Tibial artery (tissue), 4 donors: ENCODE data around the gene C11orf24.
A peak's percentile ranks its signal among the peaks of the same experiment; 100 is the strongest.

Source experiments
- DNase-seq, 2 donors: peaks; one replicate each; pipeline ENCODE4 v3.0.0-alpha.2; 2019
- H3K27ac ChIP-seq, 2 donors: fragments of 200-600 bp; sonication (generic) in 1 of 2; 1 replicate in 1 of 2; 2 replicates in 1 of 2; pipeline ENCODE4 v1.5.1; 2018 to 2019; ENCODE audit warnings: mild to moderate bottlenecking in 1 of 2
- H3K27me3 ChIP-seq, 2 donors: fragments of 200-600 bp; sonication (generic) in 1 of 2; one replicate each; pipeline versions ENCODE4 v1.5.1 to v1.6.0; 2016 to 2019
- H3K36me3 ChIP-seq, 3 donors: fragments of 200-600 bp; sonication (generic) in 2 of 3; one replicate each; pipeline ENCODE4 v1.5.1; 2016 to 2019; ENCODE audit warnings: mild to moderate bottlenecking in 2 of 3
- H3K4me1 ChIP-seq, 4 donors: fragments of 200-600 bp; sonication (generic) in 2 of 4; 1 replicate in 3 of 4; 2 replicates in 1 of 4; pipeline ENCODE4 v1.5.1; 2016 to 2019
- H3K4me3 ChIP-seq, 2 donors: fragments of 200-600 bp; sonication (generic) in 1 of 2; 1 replicate in 1 of 2; 2 replicates in 1 of 2; pipeline ENCODE4 v1.5.1; 2018 to 2019; ENCODE audit warnings: mild to moderate bottlenecking in 2 of 2
- H3K9me3 ChIP-seq, 3 donors: fragments of 200-600 bp; sonication (generic) in 1 of 3; one replicate each; pipeline ENCODE4 v1.5.1; 2016 to 2019
- intact Hi-C: fragments of 100-400 bp; cut with DNase I; formaldehyde crosslinking; loops from one replicate; pipeline ENCODE4 v1.15.0; 2023; ENCODE audit warnings: low total_unique reads
- TF ChIP-seq, protein P1 (sequence below), 2 experiments: fragments of 200-600 bp in 1 of 2; fragments of 450-650 bp in 1 of 2; IDR thresholded peaks; one replicate each; pipeline ENCODE4 v1.5.1; 2017 to 2019; ENCODE audit warnings: antibody characterized with exemption in 2 of 2, mild to moderate bottlenecking in 1 of 2, moderate library complexity in 1 of 2

The C11orf24 gene

DNA sequence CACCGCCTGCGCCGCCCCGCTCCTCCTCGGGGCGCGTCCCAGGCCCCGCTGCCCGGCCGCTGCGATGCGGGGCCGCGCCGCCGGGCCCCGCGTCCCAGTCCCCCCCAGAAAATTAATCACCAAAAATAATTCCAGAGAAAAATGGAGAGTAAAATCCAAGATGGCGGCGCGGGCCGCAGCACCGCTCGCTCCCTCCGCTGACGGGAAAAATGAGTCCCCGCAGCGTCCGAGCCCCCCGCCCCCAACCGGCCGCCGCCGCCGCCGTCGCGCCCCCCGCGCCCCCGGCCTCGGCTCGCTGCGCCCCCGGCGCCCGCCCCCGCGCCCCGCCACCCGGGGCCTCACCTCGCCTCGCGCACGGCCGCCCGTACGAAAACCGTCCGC, 58.6 kb downstream of the C11orf24 start, which contains the start of gene KMT5B:
Gene KMT5B, minus strand, starts transcription at position 162 of the 381 bp plus-strand sequence. CDS start 23,220 bp downstream, outside the sequence.
- Histone ChIP-seq H3K4me1 (peaks cover 0 to 53% (median 35%) of the 10 kb centered on the region in 4 donors), H3K9me3 (no peaks in the 10 kb centered on the region)
- TF ChIP-seq, protein P1, sequence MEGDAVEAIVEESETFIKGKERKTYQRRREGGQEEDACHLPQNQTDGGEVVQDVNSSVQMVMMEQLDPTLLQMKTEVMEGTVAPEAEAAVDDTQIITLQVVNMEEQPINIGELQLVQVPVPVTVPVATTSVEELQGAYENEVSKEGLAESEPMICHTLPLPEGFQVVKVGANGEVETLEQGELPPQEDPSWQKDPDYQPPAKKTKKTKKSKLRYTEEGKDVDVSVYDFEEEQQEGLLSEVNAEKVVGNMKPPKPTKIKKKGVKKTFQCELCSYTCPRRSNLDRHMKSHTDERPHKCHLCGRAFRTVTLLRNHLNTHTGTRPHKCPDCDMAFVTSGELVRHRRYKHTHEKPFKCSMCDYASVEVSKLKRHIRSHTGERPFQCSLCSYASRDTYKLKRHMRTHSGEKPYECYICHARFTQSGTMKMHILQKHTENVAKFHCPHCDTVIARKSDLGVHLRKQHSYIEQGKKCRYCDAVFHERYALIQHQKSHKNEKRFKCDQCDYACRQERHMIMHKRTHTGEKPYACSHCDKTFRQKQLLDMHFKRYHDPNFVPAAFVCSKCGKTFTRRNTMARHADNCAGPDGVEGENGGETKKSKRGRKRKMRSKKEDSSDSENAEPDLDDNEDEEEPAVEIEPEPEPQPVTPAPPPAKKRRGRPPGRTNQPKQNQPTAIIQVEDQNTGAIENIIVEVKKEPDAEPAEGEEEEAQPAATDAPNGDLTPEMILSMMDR (IDR thresholded peaks at IDR 0.05): no peak

DNA sequence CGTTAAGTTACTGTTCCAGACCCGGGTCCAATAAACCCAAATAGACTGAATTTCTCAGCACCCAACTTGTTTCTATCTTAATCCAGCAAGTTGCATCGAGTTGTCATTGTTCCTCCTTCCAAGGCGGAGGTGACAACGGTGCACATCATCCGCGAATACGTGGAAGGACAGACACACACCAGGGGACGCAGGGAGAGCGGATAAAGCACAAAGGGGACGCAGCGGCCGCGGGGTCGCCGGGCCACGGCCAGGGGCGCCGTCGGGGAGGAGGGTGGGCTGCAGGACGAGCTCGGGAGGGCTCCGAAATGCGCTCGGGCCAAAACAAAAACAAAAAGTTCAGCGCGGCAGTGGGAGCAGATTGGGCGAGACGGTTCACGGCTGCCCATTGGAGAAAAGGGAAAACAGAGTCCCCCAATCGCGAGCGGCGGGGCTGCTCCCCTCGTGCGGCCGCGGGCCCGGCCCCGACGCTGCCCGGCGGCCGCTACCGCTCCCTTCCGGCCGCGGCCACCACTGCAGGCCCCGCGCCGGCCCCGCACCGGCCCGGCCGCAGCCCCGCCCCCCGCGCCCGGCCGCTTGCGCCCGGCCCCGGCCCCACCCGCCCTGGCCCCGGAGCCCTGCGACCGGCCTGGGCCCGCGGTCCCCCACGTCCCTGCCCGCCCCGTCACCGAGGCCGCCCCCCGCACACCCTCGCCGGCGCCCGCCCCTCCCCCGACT, 59.2 kb downstream of the C11orf24 start:
- H3K4me3 ChIP-seq: peak overlapping the region; percentile 67 to 95
- H3K27me3 ChIP-seq: no peaks in the 10 kb centered on the region
- H3K4me1 ChIP-seq: peaks cover 0 to 53% (median 35%) of the 10 kb centered on the region in 4 donors
- no peaks in the 10 kb centered on the region for H3K9me3 ChIP-seq
- H3K27ac ChIP-seq: peak overlapping the region; percentile 97 to 98
- peak; percentile 64 to 86 for DNase-seq
- TF ChIP-seq, protein P1 (IDR thresholded peaks at IDR 0.05): peak; percentile 20 to 41
- intact Hi-C loops: loop anchor here (5.0 to 10.0 kb wide), 3 partner anchors 82 to 205 kb away; no protein-coding TSS in a partner anchor
- no peaks in the 10 kb centered on the region for H3K36me3 ChIP-seq

More for the DNA sequence above, 58.6 kb downstream of the C11orf24 start, which contains the start of gene KMT5B:
- DNase-seq: peak in 1 of 2 donors; percentile 75
- peak within 1 kb of the TSS; percentile 67 to 95 for H3K4me3 ChIP-seq
- intact Hi-C loops: loop anchor here (5.0 to 10.0 kb wide), 3 partner anchors 82 to 206 kb away; no protein-coding TSS in a partner anchor
- peak within 1 kb of the TSS; percentile 97 to 98 for H3K27ac ChIP-seq
- no peaks in the 10 kb centered on the region for H3K27me3 ChIP-seq
- H3K36me3 ChIP-seq: no peaks in the 10 kb centered on the region

DNA sequence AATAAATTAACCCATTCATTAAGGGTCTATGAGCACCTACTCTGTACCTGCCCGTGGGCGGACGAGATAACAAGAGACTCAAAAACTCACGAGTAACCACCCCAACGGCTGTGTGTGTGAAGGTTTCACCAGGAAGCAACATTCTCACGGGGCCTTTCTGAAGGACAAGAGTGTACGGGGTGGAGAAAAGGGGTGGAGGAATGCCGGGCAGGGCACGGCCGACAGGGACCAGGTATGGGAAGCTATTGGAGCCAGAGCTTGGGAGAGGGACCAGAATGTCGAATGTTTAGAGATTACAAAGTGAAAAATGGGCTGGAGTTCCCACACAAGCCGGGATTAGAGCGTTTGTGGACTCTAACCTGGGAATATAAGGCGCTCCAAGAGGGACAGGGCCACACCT, 60.2 kb downstream of the C11orf24 start:
- Histone ChIP-seq H3K4me1 (peaks cover 0 to 58% (median 36%) of the 10 kb centered on the region in 4 donors), H3K27me3 (no peaks in the 10 kb centered on the region), H3K4me3 (peak overlapping the region; percentile 67 to 95), H3K9me3 (no peaks in the 10 kb centered on the region), H3K27ac (peak overlapping the region in 1 of 2 donors; percentile 97), H3K36me3 (no peaks in the 10 kb centered on the region)
- DNase-seq: no peak
- intact Hi-C loops: loop anchor here (5.0 to 10.0 kb wide), 3 partner anchors 83 to 204 kb away; no protein-coding TSS in a partner anchor
- TF ChIP-seq, protein P1 (IDR thresholded peaks at IDR 0.05): no peak
